GM18507 (cell line): ENCODE results near the gene MAPK1.
A peak's percentile ranks its signal among the peaks of the same experiment; 100 is the strongest.
"Not testable (repeated sequence)": the region's sequence is repeated elsewhere in the genome, so short reads cannot be mapped to it uniquely, and the experiment has no call there.

Experiments
- DNase-seq: peaks from one replicate; pipeline ENCODE4 v3.0.0; 2011; ENCODE audit warnings: low read depth; ENCODE audit not compliant: insufficient read length; ENCODE audit errors: extremely low spot score
- FAIRE-seq: peaks from 2 replicates; lab custom pipeline; 2011; peaks lifted over from hg19 to GRCh38; lab: Jason Lieb, UNC

The MAPK1 gene

DNA sequence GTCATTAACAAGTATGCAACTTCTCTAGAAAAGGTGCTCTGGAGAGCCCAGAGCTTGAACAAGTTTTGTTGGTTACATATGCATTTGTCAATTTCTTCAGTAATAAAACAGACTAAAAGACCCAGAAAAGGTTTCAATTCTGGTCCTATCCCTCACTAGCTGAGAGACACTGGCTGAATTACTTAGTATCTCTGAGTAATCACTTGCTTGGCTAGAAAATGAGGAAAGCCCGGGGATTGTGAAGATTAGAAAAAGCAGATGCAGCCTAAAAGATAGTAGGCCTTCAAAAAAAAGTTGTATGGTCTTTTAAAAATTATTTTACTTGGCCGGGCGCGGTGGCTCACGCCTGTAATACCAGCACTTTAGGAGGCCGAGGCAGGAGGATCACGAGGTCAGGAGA is 41.2 kb downstream of the MAPK1 start:
- FAIRE-seq (no peak), DNase-seq (no peak)

DNA sequence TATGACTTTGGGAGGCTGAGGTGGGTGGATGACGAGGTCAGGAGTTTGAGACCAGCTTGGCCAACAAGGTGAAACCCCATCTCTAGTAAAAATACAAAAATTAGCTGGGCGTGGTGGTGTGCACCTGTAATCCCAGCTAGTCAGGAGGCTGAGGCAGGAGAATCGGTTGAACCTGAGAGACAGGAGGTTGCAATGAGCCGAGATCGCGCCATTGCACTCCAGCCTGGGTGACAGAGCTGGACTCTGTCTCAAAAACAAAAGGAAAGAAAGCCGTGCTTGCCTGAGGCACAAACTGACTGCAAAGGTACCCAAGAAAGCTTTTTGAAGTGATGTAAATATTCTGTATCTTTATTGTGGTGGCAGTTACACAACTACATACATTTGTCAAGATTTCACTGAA is 42.5 kb downstream of the MAPK1 start:
- FAIRE-seq, DNase-seq: not testable (repeated sequence)

- DNase-seq, result no peak
- peak; percentile 45 for FAIRE-seq
Observed at GRCh38 chr22:21824445-21824912, 43.0 kb downstream of the MAPK1 start.

DNA sequence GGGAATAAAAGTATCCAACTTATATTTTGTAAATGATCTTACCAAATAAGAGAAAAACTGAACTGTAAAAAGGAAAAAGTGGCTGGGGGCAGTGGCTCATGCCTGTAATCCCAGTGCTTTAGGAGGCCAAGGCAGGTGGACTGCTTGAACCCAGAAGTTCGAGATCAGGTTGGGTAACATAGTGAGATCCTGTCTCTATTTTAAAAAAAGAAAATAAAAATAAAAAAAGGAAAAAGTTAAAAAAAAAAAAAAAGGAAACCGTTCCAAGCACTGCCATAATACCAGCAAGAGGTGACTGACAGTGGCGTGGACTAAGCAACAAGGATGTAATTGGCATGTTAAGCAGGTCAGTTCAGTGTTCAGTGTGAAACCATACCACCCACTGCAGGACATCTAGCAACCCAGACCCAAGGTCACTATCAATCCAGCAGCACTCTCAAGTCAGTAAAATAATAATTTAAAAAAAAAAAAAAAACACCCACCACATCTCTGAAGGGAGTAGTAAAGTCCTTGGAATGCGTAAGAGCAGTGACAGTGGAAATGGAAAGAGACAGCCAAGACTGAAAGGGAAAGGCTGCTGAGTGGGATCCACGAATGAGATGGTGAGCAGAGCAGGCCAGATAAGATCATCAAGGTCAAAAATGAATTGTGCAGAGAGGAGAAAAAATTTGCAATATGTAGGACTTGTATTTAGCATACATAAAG is 43.6 kb downstream of the MAPK1 start:
- FAIRE-seq (no peak), DNase-seq (no peak)

- FAIRE-seq, result no peak
- no peak for DNase-seq
Observed at GRCh38 chr22:21819183-21819770, 48.2 kb downstream of the MAPK1 start.

- DNase-seq (no peak), FAIRE-seq (no peak)
Observed at GRCh38 chr22:21818487-21819182, 48.8 kb downstream of the MAPK1 start.

DNA sequence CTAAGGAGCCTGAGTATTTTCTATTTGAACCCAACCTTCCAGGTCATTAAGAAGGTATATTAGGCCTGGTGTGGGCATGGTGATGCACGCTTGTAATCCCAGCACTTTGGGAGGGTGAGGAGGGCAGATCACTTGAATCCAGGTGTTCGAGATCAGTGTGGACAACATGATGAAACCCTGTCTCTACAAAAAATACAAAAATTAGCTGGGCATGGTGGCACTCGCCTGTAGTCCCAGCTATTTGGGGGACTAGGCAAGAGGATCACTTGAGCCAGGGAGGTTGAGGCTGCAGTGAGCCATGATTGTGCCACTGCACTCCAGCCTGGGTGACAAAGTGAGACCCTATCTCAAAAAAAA is 50.0 kb downstream of the MAPK1 start:
- not testable (repeated sequence) for DNase-seq, FAIRE-seq

GRCh38 chr22:21816787-21817496 is 50.5 kb downstream of the MAPK1 start:
- peak; percentile 71 for FAIRE-seq
- peak; percentile 55 for DNase-seq

GRCh38 chr22:21816472-21816786 is 51.0 kb downstream of the MAPK1 start:
- no peak for DNase-seq
- no peak for FAIRE-seq

- FAIRE-seq (no peak), DNase-seq (no peak)
Observed at GRCh38 chr22:21815958-21816357, 51.5 kb downstream of the MAPK1 start.

DNA sequence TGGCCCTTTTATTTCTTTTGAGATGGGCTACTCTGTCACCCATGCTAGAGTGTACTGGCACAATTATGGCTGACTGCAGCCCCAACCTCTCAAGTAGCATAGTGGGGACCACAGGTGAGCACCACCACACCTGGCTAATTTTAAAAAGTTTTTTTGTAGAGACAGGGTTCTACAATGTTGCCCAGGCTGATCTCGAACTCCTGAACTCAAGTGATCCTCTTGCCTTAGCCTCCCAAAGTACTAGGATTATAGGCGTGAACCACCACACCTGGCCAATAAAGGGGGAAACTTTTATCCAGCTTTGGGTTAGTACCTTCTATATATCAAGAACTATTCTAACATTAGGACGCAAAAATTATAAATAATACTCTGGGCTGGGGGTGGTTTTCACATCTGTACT is 52.1 kb downstream of the MAPK1 start:
- no peak for DNase-seq
- FAIRE-seq, result no peak

- no peak for FAIRE-seq
- DNase-seq, result no peak
Observed at GRCh38 chr22:21811982-21812381, 55.5 kb downstream of the MAPK1 start.

DNA sequence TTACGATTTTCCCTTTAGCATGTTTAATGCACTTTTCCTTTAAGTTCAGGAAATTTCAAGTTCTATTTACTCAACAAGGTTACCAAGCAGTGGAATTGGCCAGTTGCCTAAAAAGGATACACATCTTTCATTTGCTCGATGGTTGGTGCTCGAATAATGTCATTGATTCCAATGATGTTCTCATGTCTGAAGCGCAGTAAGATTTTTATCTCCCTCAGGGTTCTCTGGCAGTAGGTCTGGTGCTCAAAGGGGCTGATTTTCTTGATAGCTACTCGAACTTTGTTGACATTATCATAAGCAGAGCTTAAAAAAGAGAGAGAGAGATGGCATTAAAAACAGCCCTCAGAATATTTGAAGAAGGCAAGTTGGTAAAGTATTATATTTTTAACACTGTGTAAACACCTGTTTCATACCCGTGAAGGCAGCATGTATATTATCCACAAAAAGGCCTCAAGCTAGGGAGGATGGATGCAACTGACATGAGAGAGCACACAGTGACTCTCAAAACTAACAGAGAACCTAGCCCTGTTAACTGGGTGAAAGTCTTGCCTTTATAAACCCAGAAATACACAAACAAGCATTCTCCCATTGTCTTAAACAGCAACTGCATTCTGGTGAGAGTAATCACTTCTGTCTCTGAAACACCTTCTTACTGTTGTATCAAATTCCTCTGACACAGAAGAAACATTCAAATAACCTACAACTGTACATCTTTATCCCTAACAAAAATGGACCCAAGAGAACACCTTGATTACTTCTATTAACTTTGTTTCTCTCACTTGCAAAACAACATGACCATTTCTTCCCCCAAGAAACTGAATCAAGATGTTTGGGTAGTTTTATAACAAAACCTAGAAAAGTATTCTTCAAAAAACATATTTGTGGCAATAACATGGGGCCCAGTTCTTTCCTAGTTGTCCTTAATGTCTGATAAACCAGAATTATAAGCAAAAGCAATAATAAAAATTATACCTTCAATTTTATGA is 59.6 kb downstream of the MAPK1 start:
- no peak for DNase-seq

GRCh38 chr22:21805325-21805724 is 62.1 kb downstream of the MAPK1 start:
- not testable (repeated sequence) for DNase-seq, FAIRE-seq

More for the DNA sequence above, 59.6 kb downstream of the MAPK1 start:
- no peak for FAIRE-seq

GRCh38 chr22:21803811-21804249 is 63.6 kb downstream of the MAPK1 start:
- FAIRE-seq, result no peak
- DNase-seq, result no peak

- DNase-seq (no peak), FAIRE-seq (no peak)
Observed at GRCh38 chr22:21802673-21803072, 64.8 kb downstream of the MAPK1 start.

DNA sequence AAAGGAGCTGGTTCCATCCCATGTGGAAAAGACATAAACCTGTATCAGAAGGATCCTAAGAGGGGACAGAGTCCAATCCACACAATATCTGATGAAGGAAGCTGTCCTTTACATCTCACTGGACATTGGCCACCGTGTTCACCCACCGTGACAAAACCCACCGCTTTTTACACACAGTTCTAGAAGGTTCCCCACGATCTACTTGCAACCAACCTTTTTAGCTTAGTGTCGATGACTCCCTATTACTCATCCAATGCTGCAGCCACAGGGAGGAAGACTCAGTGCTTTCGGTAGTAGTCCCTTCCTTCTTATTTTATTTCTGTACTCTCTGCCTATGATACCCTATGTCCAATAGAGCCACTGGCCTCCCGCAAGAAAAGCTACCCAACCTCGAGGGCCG is 65.4 kb downstream of the MAPK1 start:
- DNase-seq (no peak), FAIRE-seq (no peak)

DNA sequence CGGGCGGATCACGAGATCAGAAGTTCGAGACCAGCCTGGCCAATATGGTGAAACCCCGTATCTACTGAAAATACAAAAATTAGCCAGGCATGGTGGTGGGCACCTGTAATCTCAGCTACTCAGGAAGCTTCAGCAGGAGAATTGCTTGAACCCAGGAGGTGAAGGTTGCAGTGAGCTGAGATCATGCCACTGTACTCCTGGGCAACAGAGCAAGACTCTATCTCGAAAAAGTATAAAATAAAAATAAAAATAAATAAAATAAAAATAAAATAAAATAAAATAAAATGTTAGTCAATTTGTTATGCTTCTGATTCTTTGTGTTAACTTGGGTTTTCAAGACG is 66.2 kb downstream of the MAPK1 start:
- not testable (repeated sequence) for DNase-seq, FAIRE-seq
